ENCODE results near the gene S1PR1. TPM values are rescaled to one million over a fixed set of nuclear protein-coding genes. Genes with fewer than 3 reads are reported as not detected.

The S1PR1 gene
- total RNA-seq, 1 donor from 2014 or later = 0.26 TPM

GRCh38 chr1:101241485-101242225, 4.8 kb downstream of the S1PR1 start:
- no peak for FAIRE-seq
- TF ChIP-seq, protein P1, sequence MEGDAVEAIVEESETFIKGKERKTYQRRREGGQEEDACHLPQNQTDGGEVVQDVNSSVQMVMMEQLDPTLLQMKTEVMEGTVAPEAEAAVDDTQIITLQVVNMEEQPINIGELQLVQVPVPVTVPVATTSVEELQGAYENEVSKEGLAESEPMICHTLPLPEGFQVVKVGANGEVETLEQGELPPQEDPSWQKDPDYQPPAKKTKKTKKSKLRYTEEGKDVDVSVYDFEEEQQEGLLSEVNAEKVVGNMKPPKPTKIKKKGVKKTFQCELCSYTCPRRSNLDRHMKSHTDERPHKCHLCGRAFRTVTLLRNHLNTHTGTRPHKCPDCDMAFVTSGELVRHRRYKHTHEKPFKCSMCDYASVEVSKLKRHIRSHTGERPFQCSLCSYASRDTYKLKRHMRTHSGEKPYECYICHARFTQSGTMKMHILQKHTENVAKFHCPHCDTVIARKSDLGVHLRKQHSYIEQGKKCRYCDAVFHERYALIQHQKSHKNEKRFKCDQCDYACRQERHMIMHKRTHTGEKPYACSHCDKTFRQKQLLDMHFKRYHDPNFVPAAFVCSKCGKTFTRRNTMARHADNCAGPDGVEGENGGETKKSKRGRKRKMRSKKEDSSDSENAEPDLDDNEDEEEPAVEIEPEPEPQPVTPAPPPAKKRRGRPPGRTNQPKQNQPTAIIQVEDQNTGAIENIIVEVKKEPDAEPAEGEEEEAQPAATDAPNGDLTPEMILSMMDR (IDR thresholded peaks at IDR 0.05; ENCODE audit: insufficient read depth, low read length, severe bottlenecking) = no peak
- no peaks in the 10 kb centered on the region for H3K36me3 ChIP-seq (ENCODE audit: control insufficient read depth, insufficient read depth, low read length)
- no peak for DNase-seq (ENCODE audit: low read depth)
- peaks cover 2% of the 10 kb centered on the region for H3K27me3 ChIP-seq (ENCODE audit: control insufficient read depth, insufficient read depth, low read length)
- no peak overlapping the region for H3K4me3 ChIP-seq (ENCODE audit: low read depth, low read length)

GRCh38 chr1:101242324-101243050, 5.7 kb downstream of the S1PR1 start:
- no peaks in the 10 kb centered on the region for H3K36me3 ChIP-seq (ENCODE audit: control insufficient read depth, insufficient read depth, low read length)
- no peak for DNase-seq (ENCODE audit: low read depth)
- no peak overlapping the region for H3K4me3 ChIP-seq (ENCODE audit: low read depth, low read length)
- peaks cover 2% of the 10 kb centered on the region for H3K27me3 ChIP-seq (ENCODE audit: control insufficient read depth, insufficient read depth, low read length)
- FAIRE-seq = no peak
- TF ChIP-seq, protein P1 (IDR thresholded peaks at IDR 0.05; ENCODE audit: insufficient read depth, low read length, severe bottlenecking) = no peak

- Histone ChIP-seq H3K27me3 (ENCODE audit: control insufficient read depth, insufficient read depth, low read length) (peaks cover 2% of the 10 kb centered on the region), H3K4me3 (ENCODE audit: low read depth, low read length) (no peak overlapping the region), H3K36me3 (ENCODE audit: control insufficient read depth, insufficient read depth, low read length) (no peaks in the 10 kb centered on the region)
- no peak for FAIRE-seq
- TF ChIP-seq, protein P1 (IDR thresholded peaks at IDR 0.05; ENCODE audit: insufficient read depth, low read length, severe bottlenecking) = no peak
- DNase-seq (ENCODE audit: low read depth) = no peak
Measured at GRCh38 chr1:101243751-101244150, 6.9 kb downstream of the S1PR1 start.

GRCh38 chr1:101244842-101245241, 8.0 kb downstream of the S1PR1 start:
- FAIRE-seq = no peak
- TF ChIP-seq, protein P1 (IDR thresholded peaks at IDR 0.05; ENCODE audit: insufficient read depth, low read length, severe bottlenecking) = no peak
- Histone ChIP-seq H3K4me3 (ENCODE audit: low read depth, low read length) (no peak overlapping the region), H3K36me3 (ENCODE audit: control insufficient read depth, insufficient read depth, low read length) (no peaks in the 10 kb centered on the region), H3K27me3 (ENCODE audit: control insufficient read depth, insufficient read depth, low read length) (peaks cover 2% of the 10 kb centered on the region)
- DNase-seq (ENCODE audit: low read depth) = no peak

- TF ChIP-seq, protein P1 (IDR thresholded peaks at IDR 0.05; ENCODE audit: insufficient read depth, low read length, severe bottlenecking) = no peak
- DNase-seq (ENCODE audit: low read depth) = no peak
- H3K4me3 ChIP-seq (ENCODE audit: low read depth, low read length) = no peak overlapping the region
- H3K27me3 ChIP-seq (ENCODE audit: control insufficient read depth, insufficient read depth, low read length) = peaks cover 2% of the 10 kb centered on the region
- no peaks in the 10 kb centered on the region for H3K36me3 ChIP-seq (ENCODE audit: control insufficient read depth, insufficient read depth, low read length)
- no peak for FAIRE-seq
Measured at GRCh38 chr1:101245246-101245927, 8.6 kb downstream of the S1PR1 start.
